ENCODE data around the gene PRDX2. TPM values are rescaled to one million over a fixed set of nuclear protein-coding genes. Genes with fewer than 3 reads are reported as not detected.

Gene PRDX2
- total RNA-seq, 2 experiments from 2014 or later: 204 to 208 TPM

GRCh38 chr19:12752056-12752781 is 49.4 kb downstream of the PRDX2 start:
- ChIA-PET POLR2A (no interaction called here), CTCF (interaction anchor here (0.7 to 1.4 kb wide), 4 partner anchors 12 to 96 kb away, joined by 3 to 4 read pairs (median 3); no protein-coding TSS in a partner anchor)

GRCh38 chr19:12751635-12752034 is 50.0 kb downstream of the PRDX2 start, which contains the start of gene BEST2:
Gene BEST2, plus strand, starts transcription at chr19:12751791. Its CDS starts 802 bp downstream, at chr19:12752593.
- ChIA-PET CTCF (interaction anchor here (1.4 kb wide), 2 partner anchors 12 to 96 kb away, joined by 3 read pairs; no protein-coding TSS in a partner anchor), POLR2A (no interaction called here)

DNA sequence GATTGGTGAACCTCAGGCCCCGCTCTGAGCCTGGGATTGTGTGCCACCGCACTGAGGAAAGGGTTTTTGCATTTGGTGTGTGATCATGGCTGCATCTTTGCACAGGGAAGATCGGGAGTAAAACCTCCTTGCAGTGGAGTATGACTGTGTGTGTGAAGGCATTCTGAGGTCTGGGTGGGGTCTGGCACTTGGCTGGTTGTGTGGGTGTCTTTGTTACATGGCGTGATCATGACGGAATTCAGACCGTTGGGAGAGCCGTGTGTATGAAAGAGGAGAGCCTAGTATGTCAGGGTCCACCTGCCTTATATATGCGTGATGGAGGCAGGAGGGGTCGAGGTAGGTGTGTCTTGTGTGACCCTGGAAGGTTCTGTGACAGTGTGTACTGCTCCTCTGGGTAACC is 50.7 kb downstream of the PRDX2 start:
- CTCF ChIA-PET: interaction anchor here (0.6 to 1.5 kb wide), 3 partner anchors 15 to 1909 kb away, joined by 3 to 4 read pairs (median 4); no protein-coding TSS in a partner anchor
- POLR2A ChIA-PET: no interaction called here

- ChIA-PET CTCF (interaction anchor here (0.6 to 1.5 kb wide), 3 partner anchors 16 to 1910 kb away, joined by 3 to 4 read pairs (median 4); no protein-coding TSS in a partner anchor), POLR2A (interaction anchor here (0.6 kb wide), 1 partner anchor 26 kb away, joined by 10 read pairs; no protein-coding TSS in a partner anchor)
These were observed 51.6 kb downstream of the PRDX2 start for GRCh38 chr19:12749938-12750521.

DNA sequence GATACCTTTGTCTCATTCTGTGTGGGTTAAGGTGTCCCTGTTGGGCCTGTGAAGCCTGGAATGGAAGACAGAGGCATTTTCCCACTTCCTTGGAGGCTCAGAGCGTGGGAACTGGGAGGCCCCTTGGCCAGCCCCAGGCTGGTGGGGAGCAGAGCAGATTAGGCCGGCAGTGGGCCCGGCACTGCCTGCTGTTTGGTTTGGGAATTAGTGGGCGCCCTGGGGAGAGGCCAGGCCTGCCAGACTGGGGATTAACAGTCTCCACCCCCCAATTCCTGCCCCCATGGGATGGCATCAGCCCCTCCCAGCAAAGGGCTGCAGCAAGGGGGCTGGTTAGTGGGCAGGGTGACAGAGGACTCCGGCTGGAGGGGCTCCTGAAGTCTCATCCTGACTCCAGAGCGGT is 53.1 kb downstream of the PRDX2 start:
- CTCF ChIA-PET: interaction anchor here (2.4 kb wide), 1 partner anchor 100 kb away, joined by 6 read pairs; no protein-coding TSS in a partner anchor
- POLR2A ChIA-PET: no interaction called here

Other genes with a start within 250 kb of the PRDX2 start
- 1 to 10 TPM; 7.1 to 8.1 TPM for gene ZNF490, start 191.0 kb downstream of the PRDX2 start, total RNA-seq
- gene ZNF791, start 190.9 kb downstream of the PRDX2 start, total RNA-seq: 10 to 100 TPM; 21.0 to 27.3 TPM
- 10 to 100 TPM; 96.6 to 98.2 TPM for gene MAN2B1, start 135.1 kb downstream of the PRDX2 start, total RNA-seq
- gene WDR83, start 135.0 kb downstream of the PRDX2 start, total RNA-seq: 10 to 100 TPM; 22.4 to 23.7 TPM
- gene DHPS, start 119.9 kb downstream of the PRDX2 start, total RNA-seq: 100 to 1,000 TPM; 100 to 106 TPM
- gene GNG14, start 113.8 kb downstream of the PRDX2 start, total RNA-seq: not detected
- 10 to 100 TPM; 10.2 to 10.5 TPM for gene FBXW9, start 105.2 kb downstream of the PRDX2 start, total RNA-seq
- gene TNPO2, start 77.9 kb downstream of the PRDX2 start, total RNA-seq: 100 to 1,000 TPM; 145 to 148 TPM
- 100 to 1,000 TPM; 225 to 233 TPM for gene TRIR, start 67.1 kb downstream of the PRDX2 start, total RNA-seq
- 10 to 100 TPM; 90.8 to 91.0 TPM for gene GET3, start 64.3 kb downstream of the PRDX2 start, total RNA-seq
- gene BEST2, start 50.0 kb downstream of the PRDX2 start, total RNA-seq: not detected
- gene HOOK2, start 26.2 kb downstream of the PRDX2 start, total RNA-seq: 10 to 100 TPM; 12.9 to 13.1 TPM
- 100 to 1,000 TPM; 262 TPM for gene JUNB, start 10.3 kb downstream of the PRDX2 start, total RNA-seq
- 10 to 100 TPM; 29.1 to 29.9 TPM for gene THSD8, start 269 bp upstream of the PRDX2 start, total RNA-seq
- 10 to 100 TPM; 58.3 to 60.7 TPM for gene RNASEH2A, start 4.8 kb upstream of the PRDX2 start, total RNA-seq
- not detected for gene RTBDN, start 32.8 kb upstream of the PRDX2 start, total RNA-seq
- gene MAST1, start 36.7 kb upstream of the PRDX2 start, total RNA-seq: under 1 TPM; 0.59 to 0.92 TPM
- gene DNASE2, start 79.6 kb upstream of the PRDX2 start, total RNA-seq: 10 to 100 TPM; 20.5 to 23.1 TPM
- under 1 TPM; 0.69 to 0.84 TPM for gene KLF1, start 85.4 kb upstream of the PRDX2 start, total RNA-seq
- 10 to 100 TPM; 55.2 to 57.2 TPM for gene GCDH, start 89.4 kb upstream of the PRDX2 start, total RNA-seq
- gene SYCE2, start 117.5 kb upstream of the PRDX2 start, total RNA-seq: 1 to 10 TPM; 1.1 to 1.5 TPM
- 100 to 1,000 TPM; 183 to 188 TPM for gene FARSA, start 131.9 kb upstream of the PRDX2 start, total RNA-seq
- 100 to 1,000 TPM; 805 to 809 TPM for gene CALR, start 136.8 kb upstream of the PRDX2 start, total RNA-seq
- 100 to 1,000 TPM; 216 to 220 TPM for gene RAD23A, start 144.1 kb upstream of the PRDX2 start, total RNA-seq
- gene GADD45GIP1, start 155.4 kb upstream of the PRDX2 start, total RNA-seq: 10 to 100 TPM; 38.9 to 40.8 TPM
- gene DAND5, start 167.8 kb upstream of the PRDX2 start, total RNA-seq: not detected
- 1 to 10 TPM; 2.2 to 3.5 TPM for gene NFIX, start 193.7 kb upstream of the PRDX2 start, total RNA-seq

Measured in activated CD8-positive, alpha-beta memory T cell treated with anti-CD3 and anti-CD28 coated beads for 36 hours (primary cell).